RWPE2 (cell line): ENCODE data around the gene GOLGB1.

Source experiments
- ATAC-seq: fragments of 200-7000 bp; cut with Tn5 transposase; 3 replicates; pipeline ENCODE4 v1.9.1; 2021; ENCODE audit warnings: low read depth
- DNase-seq: peaks from one replicate; pipeline ENCODE4 v3.0.0-alpha.2; 2020; ENCODE audit warnings: low spot score
- H3K27ac ChIP-seq: fragments of 450-650 bp; 2 replicates; pipeline ENCODE4 v1.5.1; 2017; ENCODE audit warnings: mild to moderate bottlenecking; ENCODE audit not compliant: poor library complexity, severe bottlenecking
- H3K27me3 ChIP-seq: fragments of 250-450 bp; sonication (Bioruptor Pico); 2 replicates; pipeline ENCODE4 v1.5.1; 2021; ENCODE audit warnings: mild to moderate bottlenecking, moderate library complexity; ENCODE audit not compliant: insufficient read depth, poor library complexity, severe bottlenecking
- H3K36me3 ChIP-seq: fragments of 250-450 bp; sonication (Bioruptor Pico); 2 replicates; pipeline ENCODE4 v1.5.1; 2020; ENCODE audit warnings: low read depth, mild to moderate bottlenecking, moderate library complexity
- H3K4me1 ChIP-seq: fragments of 250-450 bp; sonication (Bioruptor Pico); 2 replicates; pipeline ENCODE4 v1.5.1; 2021; ENCODE audit warnings: mild to moderate bottlenecking, moderate library complexity; ENCODE audit not compliant: insufficient read depth, poor library complexity, severe bottlenecking
- H3K4me3 ChIP-seq: fragments of 250-450 bp; sonication (Bioruptor Pico); 2 replicates; pipeline ENCODE4 v1.5.1; 2021; ENCODE audit warnings: mild to moderate bottlenecking, moderate library complexity; ENCODE audit not compliant: severe bottlenecking
- H3K9me3 ChIP-seq: fragments of 250-450 bp; sonication (Bioruptor Pico); 2 replicates; pipeline ENCODE4 v1.5.1; 2021; ENCODE audit warnings: mild to moderate bottlenecking, moderate library complexity; ENCODE audit not compliant: severe bottlenecking
- TF ChIP-seq, protein P1 (sequence below): fragments of 450-650 bp; IDR thresholded peaks from one replicate; pipeline ENCODE4 v1.5.1; 2017; ENCODE audit warnings: mild to moderate bottlenecking, moderate library complexity; ENCODE audit not compliant: poor library complexity, severe bottlenecking

GOLGB1 gene

DNA sequence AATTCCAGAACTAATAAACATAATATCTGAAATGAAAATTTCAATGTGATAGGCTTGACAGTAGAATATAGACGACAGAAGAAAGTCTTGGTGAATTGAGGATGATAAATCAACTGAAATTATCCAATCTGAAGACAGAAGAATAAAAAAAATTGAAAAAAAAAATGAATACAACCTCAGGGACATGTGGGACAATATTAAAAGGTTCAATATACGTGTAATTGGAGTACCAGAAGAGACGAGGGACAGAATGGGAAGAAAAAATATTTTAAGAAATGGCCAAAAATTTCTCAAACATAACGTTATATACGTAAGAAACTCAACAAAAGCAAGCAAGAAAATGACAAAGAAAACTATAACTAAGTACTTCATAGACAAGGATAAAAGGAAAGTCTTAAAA, 45.6 kb downstream of the GOLGB1 start:
- Histone ChIP-seq H3K9me3 (no peaks in the 10 kb centered on the region), H3K4me3 (no peak overlapping the region), H3K4me1 (peaks cover 4% of the 10 kb centered on the region), H3K27me3 (no peaks in the 10 kb centered on the region), H3K27ac (no peak overlapping the region), H3K36me3 (peaks cover 64% of the 10 kb centered on the region)
- DNase-seq (no peak), ATAC-seq (no peak)
- TF ChIP-seq, protein P1, sequence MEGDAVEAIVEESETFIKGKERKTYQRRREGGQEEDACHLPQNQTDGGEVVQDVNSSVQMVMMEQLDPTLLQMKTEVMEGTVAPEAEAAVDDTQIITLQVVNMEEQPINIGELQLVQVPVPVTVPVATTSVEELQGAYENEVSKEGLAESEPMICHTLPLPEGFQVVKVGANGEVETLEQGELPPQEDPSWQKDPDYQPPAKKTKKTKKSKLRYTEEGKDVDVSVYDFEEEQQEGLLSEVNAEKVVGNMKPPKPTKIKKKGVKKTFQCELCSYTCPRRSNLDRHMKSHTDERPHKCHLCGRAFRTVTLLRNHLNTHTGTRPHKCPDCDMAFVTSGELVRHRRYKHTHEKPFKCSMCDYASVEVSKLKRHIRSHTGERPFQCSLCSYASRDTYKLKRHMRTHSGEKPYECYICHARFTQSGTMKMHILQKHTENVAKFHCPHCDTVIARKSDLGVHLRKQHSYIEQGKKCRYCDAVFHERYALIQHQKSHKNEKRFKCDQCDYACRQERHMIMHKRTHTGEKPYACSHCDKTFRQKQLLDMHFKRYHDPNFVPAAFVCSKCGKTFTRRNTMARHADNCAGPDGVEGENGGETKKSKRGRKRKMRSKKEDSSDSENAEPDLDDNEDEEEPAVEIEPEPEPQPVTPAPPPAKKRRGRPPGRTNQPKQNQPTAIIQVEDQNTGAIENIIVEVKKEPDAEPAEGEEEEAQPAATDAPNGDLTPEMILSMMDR = no peak

DNA sequence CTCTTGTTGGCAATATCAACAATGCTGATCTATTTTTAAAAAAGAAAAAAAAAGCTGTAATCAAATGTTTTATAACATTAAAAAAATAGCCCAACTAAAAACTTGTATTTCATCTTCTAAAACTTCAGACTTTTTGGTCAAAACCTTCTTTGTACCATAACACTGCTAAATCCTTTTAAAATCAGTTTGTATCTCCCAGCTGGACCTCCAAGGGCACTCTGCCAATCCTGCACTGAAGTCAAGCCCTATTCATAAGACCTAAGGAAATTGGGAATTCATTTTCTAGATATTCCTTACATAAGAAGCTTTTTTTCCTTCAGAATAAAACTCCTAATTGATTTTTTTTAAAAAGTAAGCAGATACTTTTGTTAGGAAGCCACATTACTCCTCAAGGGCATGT, 50.6 kb downstream of the GOLGB1 start:
- DNase-seq (no peak), ATAC-seq (no peak)
- Histone ChIP-seq H3K4me3 (no peak overlapping the region), H3K36me3 (peaks cover 61% of the 10 kb centered on the region), H3K4me1 (no peaks in the 10 kb centered on the region), H3K9me3 (no peaks in the 10 kb centered on the region), H3K27ac (no peak overlapping the region), H3K27me3 (no peaks in the 10 kb centered on the region)
- TF ChIP-seq, protein P1 = no peak

DNA sequence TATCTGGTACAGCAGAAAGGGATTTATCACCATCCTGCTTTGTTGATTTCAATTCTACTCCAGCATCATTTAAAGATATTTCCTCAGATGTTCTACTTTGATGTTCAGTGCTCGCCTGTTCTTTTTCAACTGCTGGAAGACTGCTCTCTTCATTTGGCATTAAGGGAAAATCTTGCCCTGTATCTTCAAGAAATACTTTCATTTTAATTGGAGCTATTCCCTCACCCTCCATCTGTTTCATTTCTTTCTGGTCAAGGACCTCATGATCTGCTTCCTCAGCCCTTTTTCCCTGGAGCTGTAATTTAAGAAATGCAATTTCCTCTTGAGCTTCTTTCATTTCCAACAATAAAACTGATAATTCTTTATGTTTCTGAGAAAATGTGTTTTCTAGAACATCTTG, 51.1 kb downstream of the GOLGB1 start:
- Histone ChIP-seq H3K27me3 (no peaks in the 10 kb centered on the region), H3K27ac (no peak overlapping the region), H3K36me3 (peaks cover 58% of the 10 kb centered on the region), H3K4me3 (no peak overlapping the region), H3K9me3 (no peaks in the 10 kb centered on the region), H3K4me1 (no peaks in the 10 kb centered on the region)
- TF ChIP-seq, protein P1 = no peak
- ATAC-seq (no peak), DNase-seq (no peak)

DNA sequence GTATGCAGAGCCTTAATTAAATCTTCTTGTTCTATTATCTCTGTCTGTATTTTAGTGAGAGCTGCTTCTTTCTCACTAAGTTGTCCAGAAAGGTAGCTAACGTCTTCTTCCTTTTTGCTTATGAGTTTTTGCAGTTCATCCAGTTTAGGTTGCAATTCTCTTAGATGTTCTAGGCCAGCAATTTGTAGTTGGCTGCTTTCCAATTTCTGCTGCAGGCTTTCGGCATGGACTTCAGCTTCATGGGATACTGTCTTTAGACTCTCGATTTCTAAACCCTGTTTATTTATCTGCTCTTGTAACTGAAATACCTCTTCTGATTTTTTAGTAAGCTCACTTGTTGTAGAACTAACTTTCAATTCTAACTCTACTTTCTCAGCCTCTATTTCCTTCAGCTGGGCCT, 53.4 kb downstream of the GOLGB1 start:
- Histone ChIP-seq H3K27ac (no peak overlapping the region), H3K4me1 (no peaks in the 10 kb centered on the region), H3K4me3 (no peak overlapping the region), H3K27me3 (no peaks in the 10 kb centered on the region), H3K36me3 (peaks cover 51% of the 10 kb centered on the region), H3K9me3 (no peaks in the 10 kb centered on the region)
- DNase-seq (no peak), ATAC-seq (no peak)
- TF ChIP-seq, protein P1 = no peak

DNA sequence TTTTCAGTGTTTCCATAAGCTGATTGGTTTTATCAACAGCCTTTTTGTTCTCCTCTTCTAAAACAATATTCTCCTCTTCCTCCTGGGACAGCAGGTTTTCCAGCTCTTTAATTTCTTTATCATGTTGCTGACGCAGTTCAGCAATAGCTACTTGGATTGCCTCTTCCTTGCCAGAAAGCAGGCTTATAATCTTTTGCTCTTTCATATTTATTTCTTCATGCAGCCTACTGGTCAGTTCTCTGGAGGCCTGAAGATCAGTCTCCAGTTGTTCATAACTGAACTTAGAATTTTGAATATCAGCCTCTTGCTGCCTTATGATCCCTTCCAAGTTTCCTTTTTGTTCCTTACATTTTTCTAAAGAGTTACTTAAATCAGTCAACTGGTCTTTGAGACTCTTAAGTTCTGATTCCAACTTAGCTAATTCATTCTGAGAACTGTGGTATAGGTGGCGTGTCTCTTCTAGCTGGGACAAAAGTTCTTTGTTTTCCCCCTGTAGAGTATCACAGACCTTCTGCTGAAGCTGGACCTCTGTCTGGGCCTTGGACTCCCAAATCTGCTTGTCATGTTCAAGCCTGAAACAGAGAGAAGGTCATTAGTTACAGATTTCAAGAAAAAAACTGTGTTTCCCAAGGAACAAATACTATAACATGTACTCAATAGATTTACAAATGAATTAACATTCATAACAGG, 57.4 kb downstream of the GOLGB1 start:
- Histone ChIP-seq H3K4me1 (no peaks in the 10 kb centered on the region), H3K36me3 (peaks cover 34% of the 10 kb centered on the region), H3K27me3 (no peaks in the 10 kb centered on the region), H3K27ac (no peak overlapping the region), H3K4me3 (no peak overlapping the region), H3K9me3 (no peaks in the 10 kb centered on the region)
- ATAC-seq = no peak
- TF ChIP-seq, protein P1 = no peak
- no peak for DNase-seq
